ENCODE measurements around the gene IPPK.

IPPK gene

GRCh38 chr9:92668746-92669526 lies 995 bp downstream of the IPPK start:
- no peaks in the 10 kb centered on the region for H3K36me3 ChIP-seq (ENCODE audit: insufficient read depth, low read length)
- peaks cover 6% of the 10 kb centered on the region; the same call in 1 of the 2 replicates for H3K4me1 ChIP-seq (ENCODE audit: insufficient read depth, low read length)
- H3K9ac ChIP-seq (ENCODE audit: low read depth, low read length), result peak overlapping the region; percentile 68; the same call in 1 of the 2 replicates

GRCh38 chr9:92666912-92667532 lies 2.9 kb downstream of the IPPK start:
- H3K9ac ChIP-seq (ENCODE audit: low read depth, low read length), result no peak overlapping the region
- H3K36me3 ChIP-seq (ENCODE audit: insufficient read depth, low read length), result no peaks in the 10 kb centered on the region
- H3K4me1 ChIP-seq (ENCODE audit: insufficient read depth, low read length), result peaks cover 6% of the 10 kb centered on the region; the same call in 1 of the 2 replicates
- no peaks in the 10 kb centered on the region for H3K9me3 ChIP-seq (ENCODE audit: control insufficient read depth, insufficient read depth, low read length)

More at GRCh38 chr9:92668746-92669526, 995 bp downstream of the IPPK start:
- no peaks in the 10 kb centered on the region for H3K9me3 ChIP-seq (ENCODE audit: control insufficient read depth, insufficient read depth, low read length)

GRCh38 chr9:92666236-92666635 lies 3.7 kb downstream of the IPPK start:
- H3K9ac ChIP-seq (ENCODE audit: low read depth, low read length), result no peak overlapping the region
- H3K9me3 ChIP-seq (ENCODE audit: control insufficient read depth, insufficient read depth, low read length), result no peaks in the 10 kb centered on the region
- no peaks in the 10 kb centered on the region for H3K36me3 ChIP-seq (ENCODE audit: insufficient read depth, low read length)
- H3K4me1 ChIP-seq (ENCODE audit: insufficient read depth, low read length), result peaks cover 6% of the 10 kb centered on the region; the same call in 1 of the 2 replicates

- Histone ChIP-seq H3K4me1 (ENCODE audit: insufficient read depth, low read length) (peaks cover 6% of the 10 kb centered on the region; the same call in 1 of the 2 replicates), H3K9me3 (ENCODE audit: control insufficient read depth, insufficient read depth, low read length) (no peaks in the 10 kb centered on the region), H3K36me3 (ENCODE audit: insufficient read depth, low read length) (no peaks in the 10 kb centered on the region), H3K9ac (ENCODE audit: low read depth, low read length) (no peak overlapping the region)
Measured at GRCh38 chr9:92665836-92666235, 4.1 kb downstream of the IPPK start.

GRCh38 chr9:92664394-92665152 lies 5.4 kb downstream of the IPPK start:
- Histone ChIP-seq H3K9ac (ENCODE audit: low read depth, low read length) (no peak overlapping the region), H3K9me3 (ENCODE audit: control insufficient read depth, insufficient read depth, low read length) (no peaks in the 10 kb centered on the region), H3K4me1 (ENCODE audit: insufficient read depth, low read length) (peaks cover 9% of the 10 kb centered on the region), H3K36me3 (ENCODE audit: insufficient read depth, low read length) (no peaks in the 10 kb centered on the region)

- Histone ChIP-seq H3K9ac (ENCODE audit: low read depth, low read length) (no peak overlapping the region), H3K9me3 (ENCODE audit: control insufficient read depth, insufficient read depth, low read length) (no peaks in the 10 kb centered on the region), H3K4me1 (ENCODE audit: insufficient read depth, low read length) (peaks cover 9% of the 10 kb centered on the region)
Measured at GRCh38 chr9:92663951-92664350, 6.0 kb downstream of the IPPK start.

GRCh38 chr9:92663126-92663525 lies 6.8 kb downstream of the IPPK start:
- Histone ChIP-seq H3K36me3 (ENCODE audit: insufficient read depth, low read length) (no peaks in the 10 kb centered on the region), H3K4me1 (ENCODE audit: insufficient read depth, low read length) (peaks cover 9% of the 10 kb centered on the region), H3K9ac (ENCODE audit: low read depth, low read length) (no peak overlapping the region), H3K9me3 (ENCODE audit: control insufficient read depth, insufficient read depth, low read length) (no peaks in the 10 kb centered on the region)

More at GRCh38 chr9:92663951-92664350, 6.0 kb downstream of the IPPK start:
- no peaks in the 10 kb centered on the region for H3K36me3 ChIP-seq (ENCODE audit: insufficient read depth, low read length)

GRCh38 chr9:92661743-92662142 lies 8.2 kb downstream of the IPPK start:
- H3K9ac ChIP-seq (ENCODE audit: low read depth, low read length), result no peak overlapping the region

GRCh38 chr9:92661127-92661526 lies 8.8 kb downstream of the IPPK start:
- H3K9me3 ChIP-seq (ENCODE audit: control insufficient read depth, insufficient read depth, low read length), result no peaks in the 10 kb centered on the region
- H3K4me1 ChIP-seq (ENCODE audit: insufficient read depth, low read length), result peaks cover 9% of the 10 kb centered on the region

More at GRCh38 chr9:92661743-92662142, 8.2 kb downstream of the IPPK start:
- Histone ChIP-seq H3K9me3 (ENCODE audit: control insufficient read depth, insufficient read depth, low read length) (no peaks in the 10 kb centered on the region), H3K36me3 (ENCODE audit: insufficient read depth, low read length) (no peaks in the 10 kb centered on the region), H3K4me1 (ENCODE audit: insufficient read depth, low read length) (peaks cover 9% of the 10 kb centered on the region)

GRCh38 chr9:92660266-92660665 lies 9.7 kb downstream of the IPPK start:
- Histone ChIP-seq H3K4me1 (ENCODE audit: insufficient read depth, low read length) (peaks cover 9% of the 10 kb centered on the region), H3K9me3 (ENCODE audit: control insufficient read depth, insufficient read depth, low read length) (no peaks in the 10 kb centered on the region), H3K9ac (ENCODE audit: low read depth, low read length) (no peak overlapping the region), H3K36me3 (ENCODE audit: insufficient read depth, low read length) (no peaks in the 10 kb centered on the region; the same call in 1 of the 2 replicates)

More at GRCh38 chr9:92661127-92661526, 8.8 kb downstream of the IPPK start:
- H3K36me3 ChIP-seq (ENCODE audit: insufficient read depth, low read length), result no peaks in the 10 kb centered on the region
- no peak overlapping the region for H3K9ac ChIP-seq (ENCODE audit: low read depth, low read length)

- H3K9ac ChIP-seq (ENCODE audit: low read depth, low read length), result no peak overlapping the region
- H3K9me3 ChIP-seq (ENCODE audit: control insufficient read depth, insufficient read depth, low read length), result no peaks in the 10 kb centered on the region
- no peaks in the 10 kb centered on the region; the same call in 1 of the 2 replicates for H3K36me3 ChIP-seq (ENCODE audit: insufficient read depth, low read length)
- peaks cover 8% of the 10 kb centered on the region for H3K4me1 ChIP-seq (ENCODE audit: insufficient read depth, low read length)
Measured at GRCh38 chr9:92659601-92660000, 10.3 kb downstream of the IPPK start.

- Histone ChIP-seq H3K4me1 (ENCODE audit: insufficient read depth, low read length) (peaks cover 3% of the 10 kb centered on the region; the same call in 1 of the 2 replicates), H3K36me3 (ENCODE audit: insufficient read depth, low read length) (no peaks in the 10 kb centered on the region; the same call in 1 of the 2 replicates), H3K9ac (ENCODE audit: low read depth, low read length) (no peak overlapping the region), H3K9me3 (ENCODE audit: control insufficient read depth, insufficient read depth, low read length) (no peaks in the 10 kb centered on the region)
Measured at GRCh38 chr9:92658611-92659010, 11.3 kb downstream of the IPPK start.

- Histone ChIP-seq H3K4me1 (ENCODE audit: insufficient read depth, low read length) (peaks cover 3% of the 10 kb centered on the region; the same call in 1 of the 2 replicates), H3K9me3 (ENCODE audit: control insufficient read depth, insufficient read depth, low read length) (no peaks in the 10 kb centered on the region), H3K9ac (ENCODE audit: low read depth, low read length) (no peak overlapping the region), H3K36me3 (ENCODE audit: insufficient read depth, low read length) (no peaks in the 10 kb centered on the region; the same call in 1 of the 2 replicates)
Measured at GRCh38 chr9:92658176-92658575, 11.8 kb downstream of the IPPK start.

Measured in ES-I3 (cell line).